Karpas-422 (cell line): ENCODE results near the gene NFIA. TPM values are rescaled to one million over a fixed set of nuclear protein-coding genes. Genes with fewer than 3 reads are reported as not detected.

Experiments
- DNase-seq: peaks from one replicate; pipeline ENCODE4 v3.0.0-alpha.2; 2015
- H2AFZ ChIP-seq: fragments of 200-600 bp; sonication (generic); 2 replicates; pipeline ENCODE4 v1.6.1; 2014; ENCODE audit warnings: antibody characterized with exemption, low read length, mixed read lengths
- H3K27ac ChIP-seq: fragments of 200-600 bp; sonication (generic); 2 replicates; pipeline ENCODE4 v1.5.1; 2014; ENCODE audit warnings: mild to moderate bottlenecking, low read length, moderate library complexity
- H3K27me3 ChIP-seq: fragments of 200-600 bp; sonication (generic); 2 replicates; pipeline ENCODE4 v1.6.1; 2014; ENCODE audit warnings: low read length, mixed read lengths
- H3K36me3 ChIP-seq: fragments of 200-600 bp; sonication (generic); 2 replicates; pipeline ENCODE4 v1.6.1; 2014; ENCODE audit warnings: low read length, mixed read lengths; ENCODE audit not compliant: insufficient read depth
- H3K4me1 ChIP-seq: fragments of 200-600 bp; sonication (generic); 2 replicates; pipeline ENCODE4 v1.6.1; 2014; ENCODE audit warnings: mild to moderate bottlenecking, low read length, mixed read lengths
- H3K4me2 ChIP-seq: fragments of 200-600 bp; sonication (generic); 2 replicates; pipeline ENCODE4 v1.6.1; 2014; ENCODE audit warnings: low read length, low read depth, mild to moderate bottlenecking; ENCODE audit not compliant: poor library complexity, severe bottlenecking
- H3K4me3 ChIP-seq: fragments of 200-600 bp; sonication (generic); 2 replicates; pipeline ENCODE4 v1.5.1; 2014; ENCODE audit warnings: mild to moderate bottlenecking, antibody characterized with exemption, low read length, mixed read lengths
- H3K79me2 ChIP-seq: fragments of 200-600 bp; sonication (generic); 2 replicates; pipeline ENCODE4 v1.6.1; 2014; ENCODE audit warnings: mild to moderate bottlenecking, low read length, mixed read lengths
- H3K9ac ChIP-seq: fragments of 200-600 bp; sonication (generic); 2 replicates; pipeline ENCODE4 v1.6.0; 2014; ENCODE audit warnings: low read length
- H3K9me2 ChIP-seq: fragments of 200-600 bp; sonication (generic), shearing (Covaris generic); replicated peaks from 2 replicates; pipeline ENCODE4 v1.6.0; 2014; ENCODE audit warnings: mild to moderate bottlenecking, low read length, moderate library complexity; ENCODE audit not compliant: insufficient read depth
- H3K9me3 ChIP-seq: fragments of 300-700, 200-600 bp; sonication (generic); 2 replicates; pipeline ENCODE4 v1.6.1; 2014; ENCODE audit warnings: low read length, mixed read lengths
- H4K20me1 ChIP-seq: fragments of 200-600 bp; sonication (generic); 2 replicates; pipeline ENCODE4 v1.6.1; 2014; ENCODE audit warnings: mild to moderate bottlenecking, antibody characterized with exemption, low read length, low read depth; ENCODE audit not compliant: insufficient read depth
- total RNA-seq: library from RNA; depleted of rRNA; stranded (reverse); fragments of >200 nt; shearing (Covaris generic); gene quantifications from 2 replicates; pipeline ENCODE4 v1.2.3, GENCODE V29; 2014; ENCODE audit warnings: low replicate concordance

Gene NFIA
- total RNA-seq, 1 experiment from 2014 or later: 38.3 TPM

DNA sequence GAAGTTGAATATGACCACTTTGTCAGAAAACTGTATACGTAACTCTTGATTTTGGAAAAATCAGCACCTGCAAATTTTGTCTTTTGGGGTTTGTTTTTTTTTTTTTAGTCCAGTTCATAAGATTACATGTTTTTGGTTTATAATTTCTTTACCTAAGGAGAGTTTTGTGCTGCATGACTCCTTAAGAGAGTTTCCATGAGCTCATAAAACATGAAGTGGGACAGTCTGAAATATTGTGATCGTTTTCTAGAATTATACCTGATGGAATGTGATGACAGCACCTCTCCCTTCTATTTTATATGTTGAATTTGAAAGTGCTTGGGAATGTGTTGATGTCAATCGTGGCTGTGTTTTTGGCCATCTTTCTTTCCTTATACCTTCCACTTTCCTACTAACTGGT lies 158.5 kb downstream of the NFIA start:
- no peaks in the 10 kb centered on the region for H3K27me3 ChIP-seq
- H3K4me1 ChIP-seq: peaks cover 4% of the 10 kb centered on the region
- peaks cover 23% of the 10 kb centered on the region for H4K20me1 ChIP-seq
- H3K9me2 ChIP-seq: no peaks in the 10 kb centered on the region
- no peak overlapping the region for H3K27ac ChIP-seq
- no peak for DNase-seq
- H2AFZ ChIP-seq: no peak overlapping the region
- H3K9me3 ChIP-seq: no peaks in the 10 kb centered on the region
- no peak overlapping the region for H3K9ac ChIP-seq
- no peak overlapping the region for H3K4me2 ChIP-seq
- no peak overlapping the region for H3K4me3 ChIP-seq
- no peaks in the 10 kb centered on the region for H3K36me3 ChIP-seq
- H3K79me2 ChIP-seq: no peaks in the 10 kb centered on the region

DNA sequence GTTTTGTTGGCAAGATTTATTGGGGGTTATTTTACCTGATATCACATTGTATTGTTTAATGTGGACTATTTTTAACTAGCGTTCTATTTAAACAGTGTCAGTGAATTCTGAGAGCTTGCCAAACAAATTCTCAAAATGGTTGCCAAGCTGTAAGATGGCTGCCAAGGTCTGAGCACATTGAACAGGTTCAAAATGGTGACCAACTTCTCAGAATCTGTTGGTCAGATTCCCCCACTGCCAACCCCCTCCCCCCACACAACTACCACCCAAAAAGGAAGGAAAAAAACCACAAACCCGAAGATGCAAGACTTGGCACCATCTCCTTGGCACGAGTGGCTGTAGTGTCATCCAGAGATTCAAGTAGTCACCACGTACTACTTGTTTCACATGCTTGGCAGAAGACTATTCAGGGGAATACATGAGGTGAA lies 159.1 kb downstream of the NFIA start:
- Histone ChIP-seq H3K9ac (no peak overlapping the region), H4K20me1 (peaks cover 26% of the 10 kb centered on the region), H3K9me3 (no peaks in the 10 kb centered on the region), H3K27me3 (no peaks in the 10 kb centered on the region), H3K27ac (no peak overlapping the region), H2AFZ (no peak overlapping the region), H3K36me3 (no peaks in the 10 kb centered on the region), H3K79me2 (no peaks in the 10 kb centered on the region), H3K4me3 (no peak overlapping the region), H3K4me1 (peaks cover 7% of the 10 kb centered on the region), H3K9me2 (no peaks in the 10 kb centered on the region), H3K4me2 (no peak overlapping the region)
- DNase-seq: no peak

- Histone ChIP-seq H3K27ac (no peak overlapping the region), H2AFZ (no peak overlapping the region), H3K4me2 (no peak overlapping the region), H3K9me3 (no peaks in the 10 kb centered on the region), H3K36me3 (no peaks in the 10 kb centered on the region), H3K4me1 (peaks cover 7% of the 10 kb centered on the region), H4K20me1 (peaks cover 32% of the 10 kb centered on the region), H3K27me3 (no peaks in the 10 kb centered on the region), H3K79me2 (no peaks in the 10 kb centered on the region), H3K9me2 (no peaks in the 10 kb centered on the region), H3K4me3 (no peak overlapping the region), H3K9ac (no peak overlapping the region)
- DNase-seq: no peak
Observed at GRCh38 chr1:61241973-61242381, 159.6 kb downstream of the NFIA start.

- Histone ChIP-seq H3K27me3 (no peaks in the 10 kb centered on the region), H3K79me2 (no peaks in the 10 kb centered on the region), H2AFZ (no peak overlapping the region), H3K9me2 (no peaks in the 10 kb centered on the region), H3K27ac (no peak overlapping the region), H3K4me3 (no peak overlapping the region), H3K4me2 (no peak overlapping the region), H3K36me3 (no peaks in the 10 kb centered on the region), H3K9me3 (no peaks in the 10 kb centered on the region), H3K4me1 (peaks cover 7% of the 10 kb centered on the region), H3K9ac (no peak overlapping the region), H4K20me1 (peaks cover 46% of the 10 kb centered on the region)
- no peak for DNase-seq
Observed at GRCh38 chr1:61244114-61244513, 161.8 kb downstream of the NFIA start.

DNA sequence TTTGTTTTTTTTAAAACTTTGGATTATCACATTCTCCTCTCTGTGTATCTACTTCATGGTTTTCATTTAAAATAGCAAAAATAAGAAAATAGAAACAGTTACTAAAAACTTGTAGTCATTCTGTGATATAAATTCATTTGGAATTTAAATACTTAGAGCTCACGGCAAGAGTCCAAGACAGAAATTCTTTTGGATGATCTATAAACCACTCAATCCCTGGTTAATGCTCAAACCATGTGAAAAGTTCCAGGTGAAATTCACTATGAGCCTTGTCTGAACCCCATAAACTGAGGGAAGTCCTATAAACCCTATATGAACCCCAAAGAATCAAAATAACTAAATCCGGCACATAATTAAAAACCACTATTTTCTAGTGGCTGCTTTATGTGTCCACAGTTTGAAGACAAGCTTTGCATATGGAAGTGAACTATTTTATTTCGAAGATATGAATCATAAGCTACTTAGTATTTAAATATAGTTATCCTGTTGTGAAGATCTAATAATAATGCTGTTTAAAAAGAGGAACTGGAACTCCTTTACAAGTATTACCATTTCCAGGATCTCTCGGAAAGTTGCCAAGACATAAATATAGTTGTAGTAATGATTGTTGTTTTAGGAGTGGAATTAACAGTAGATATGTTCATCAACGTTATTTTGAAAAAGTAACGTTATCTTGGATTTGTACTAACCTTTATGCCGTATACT lies 163.5 kb downstream of the NFIA start:
- H3K9me3 ChIP-seq: no peaks in the 10 kb centered on the region

DNA sequence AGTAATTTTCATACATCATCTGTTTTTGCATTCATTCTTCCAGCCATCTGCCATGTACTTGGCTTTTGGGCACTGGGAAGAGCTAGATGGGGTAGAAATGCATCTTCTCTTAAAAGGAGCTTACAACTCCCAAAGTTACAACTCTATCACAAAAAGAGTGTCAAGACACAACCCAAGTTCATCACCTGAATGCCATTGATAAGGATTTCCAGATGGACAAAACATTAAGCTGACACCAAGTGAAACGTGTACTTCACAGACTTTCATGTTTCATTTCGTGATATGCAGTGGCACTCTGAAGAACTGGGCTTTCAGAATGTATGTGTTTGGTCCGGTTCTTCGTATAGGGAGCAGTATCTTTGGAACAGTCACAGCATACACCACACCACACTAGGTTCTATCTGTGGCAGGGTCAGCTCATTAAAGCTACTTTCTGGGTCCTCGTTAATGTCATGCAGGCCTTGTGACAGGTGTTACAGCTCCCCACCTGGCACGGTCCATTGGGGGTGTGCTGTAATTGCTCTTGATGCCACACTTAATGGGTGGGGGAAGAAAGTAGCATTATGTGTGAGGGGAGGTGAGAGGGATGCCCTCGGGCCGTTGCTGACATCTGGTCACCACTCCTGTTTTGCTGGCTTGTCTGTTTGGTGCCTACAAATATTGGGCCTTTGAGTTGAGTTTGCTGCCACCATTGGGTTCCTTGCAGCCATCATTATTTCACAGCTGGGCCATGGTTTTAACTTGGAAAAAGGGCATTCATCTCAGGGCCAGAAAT lies 164.9 kb downstream of the NFIA start:
- DNase-seq: no peak
- no peak overlapping the region for H3K4me3 ChIP-seq
- H3K36me3 ChIP-seq: no peaks in the 10 kb centered on the region
- no peaks in the 10 kb centered on the region for H3K9me3 ChIP-seq
- H3K79me2 ChIP-seq: no peaks in the 10 kb centered on the region
- no peak overlapping the region for H3K27ac ChIP-seq
- H3K9ac ChIP-seq: no peak overlapping the region
- H4K20me1 ChIP-seq: peaks cover 52% of the 10 kb centered on the region
- no peaks in the 10 kb centered on the region for H3K9me2 ChIP-seq
- no peak overlapping the region for H2AFZ ChIP-seq
- H3K4me1 ChIP-seq: peaks cover 7% of the 10 kb centered on the region
- no peaks in the 10 kb centered on the region for H3K27me3 ChIP-seq
- H3K4me2 ChIP-seq: no peak overlapping the region

More for the DNA sequence above, 163.5 kb downstream of the NFIA start:
- DNase-seq: peak; percentile 61
- no peak overlapping the region for H3K4me2 ChIP-seq
- H3K79me2 ChIP-seq: no peaks in the 10 kb centered on the region
- H3K27me3 ChIP-seq: no peaks in the 10 kb centered on the region
- no peak overlapping the region for H3K9ac ChIP-seq
- H3K9me2 ChIP-seq: no peaks in the 10 kb centered on the region
- H3K4me3 ChIP-seq: no peak overlapping the region
- H3K36me3 ChIP-seq: no peaks in the 10 kb centered on the region
- H3K4me1 ChIP-seq: peaks cover 7% of the 10 kb centered on the region
- H4K20me1 ChIP-seq: peaks cover 55% of the 10 kb centered on the region
- H3K27ac ChIP-seq: no peak overlapping the region
- H2AFZ ChIP-seq: no peak overlapping the region

DNA sequence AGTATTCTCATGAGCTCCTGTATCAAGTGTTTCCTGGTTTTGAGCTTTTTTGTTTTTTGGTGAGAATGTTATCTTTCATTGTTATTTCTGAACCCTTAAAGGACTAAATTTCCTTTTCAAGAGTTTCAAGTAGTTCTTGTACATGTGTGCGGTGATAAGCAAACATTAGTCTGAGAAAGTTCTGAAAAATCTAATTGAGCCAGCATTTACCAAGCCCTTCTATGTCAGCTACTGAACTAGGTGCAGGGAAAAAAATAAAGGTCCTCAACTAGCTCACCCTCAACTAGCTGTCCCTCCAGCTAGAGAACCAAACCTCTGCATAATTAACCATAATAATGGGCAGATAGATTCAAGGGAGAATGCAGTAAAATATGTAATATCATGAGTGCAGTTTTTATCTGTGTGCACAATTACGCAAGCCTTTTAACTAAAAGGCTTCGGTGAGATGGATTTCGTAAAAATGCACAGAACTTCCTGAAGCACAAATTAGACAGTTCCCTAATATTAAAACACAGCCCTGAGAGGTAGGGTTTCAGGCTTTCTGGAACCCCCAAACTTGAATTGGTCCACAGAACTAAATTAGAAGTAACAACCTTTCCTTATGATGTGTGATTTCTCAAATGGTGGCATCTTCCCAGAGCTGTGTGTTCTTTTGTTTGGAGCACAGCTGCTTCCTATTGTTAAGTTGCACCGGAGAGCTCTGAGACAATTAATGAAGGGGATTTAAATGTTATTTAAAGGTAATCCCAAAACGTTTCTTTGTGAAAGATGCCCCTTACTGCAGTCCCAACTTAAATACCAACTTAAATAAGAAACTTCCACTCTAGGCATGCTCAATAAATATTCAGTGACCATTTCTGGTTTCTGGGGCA lies 165.8 kb downstream of the NFIA start:
- Histone ChIP-seq H2AFZ (no peak overlapping the region), H3K4me2 (no peak overlapping the region)

DNA sequence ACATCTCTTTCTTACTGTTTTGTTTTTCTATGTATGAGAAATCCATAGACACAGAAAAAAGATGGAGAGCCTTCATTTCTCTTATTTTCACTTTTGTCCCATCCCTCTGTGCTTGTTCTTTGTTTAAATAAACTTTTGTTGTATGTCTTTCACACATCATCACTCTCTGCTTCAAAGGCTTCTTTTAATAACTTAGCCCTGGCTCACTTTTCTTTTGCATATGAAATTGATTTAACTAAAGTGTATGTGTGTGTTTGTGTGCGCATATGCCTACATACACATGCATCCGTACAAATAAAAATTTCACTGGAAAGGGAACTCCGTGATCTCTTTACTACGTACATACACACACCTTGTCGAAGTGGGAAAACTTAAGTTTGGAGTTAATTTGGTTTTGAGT lies 168.6 kb downstream of the NFIA start:
- H3K4me2 ChIP-seq: no peak overlapping the region
- DNase-seq: no peak
- H3K36me3 ChIP-seq: no peaks in the 10 kb centered on the region
- no peaks in the 10 kb centered on the region for H3K79me2 ChIP-seq
- H2AFZ ChIP-seq: no peak overlapping the region
- H3K27me3 ChIP-seq: no peaks in the 10 kb centered on the region
- H4K20me1 ChIP-seq: peaks cover 58% of the 10 kb centered on the region
- H3K9me2 ChIP-seq: no peaks in the 10 kb centered on the region; the same call in 1 of the 2 replicates
- H3K9me3 ChIP-seq: no peaks in the 10 kb centered on the region
- peaks cover 22% of the 10 kb centered on the region for H3K4me1 ChIP-seq
- H3K9ac ChIP-seq: no peak overlapping the region
- H3K27ac ChIP-seq: no peak overlapping the region
- no peak overlapping the region for H3K4me3 ChIP-seq

More for the DNA sequence above, 165.8 kb downstream of the NFIA start:
- Histone ChIP-seq H3K4me3 (no peak overlapping the region), H4K20me1 (peaks cover 50% of the 10 kb centered on the region), H3K79me2 (no peaks in the 10 kb centered on the region), H3K9me2 (no peaks in the 10 kb centered on the region; the same call in 1 of the 2 replicates), H3K27me3 (no peaks in the 10 kb centered on the region), H3K27ac (no peak overlapping the region), H3K36me3 (no peaks in the 10 kb centered on the region), H3K9ac (no peak overlapping the region), H3K4me1 (peaks cover 10% of the 10 kb centered on the region), H3K9me3 (no peaks in the 10 kb centered on the region)
- DNase-seq: no peak
